ENCODE measurements around the gene PXN.
"Not testable (repeated sequence)": the region's sequence is repeated elsewhere in the genome, so short reads cannot be mapped to it uniquely, and the experiment has no call there.

The PXN gene

DNA sequence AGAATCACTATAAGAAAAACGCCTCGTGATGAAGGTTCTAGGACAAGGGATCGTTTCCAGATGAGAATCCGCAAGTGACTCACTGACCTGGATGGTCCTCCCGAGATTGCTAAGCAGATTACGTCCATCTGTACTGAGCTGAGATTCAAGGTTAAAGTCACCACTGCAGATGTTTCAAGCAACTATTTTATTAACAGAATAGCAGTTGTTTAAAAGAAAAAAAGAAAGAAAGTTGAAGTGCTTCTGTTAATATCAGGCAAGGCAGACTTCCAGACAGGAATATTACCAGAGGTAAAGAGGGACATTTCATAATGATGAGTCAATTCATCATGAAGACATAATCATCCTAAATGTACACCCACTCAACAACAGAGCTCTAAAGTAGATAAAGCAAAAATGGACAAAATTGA lies 17.9 kb downstream of the PXN start:
- H3K27ac ChIP-seq, result peak overlapping the region in 16 of 21 experiments; percentile 12 to 87 (median 76)
- no peak overlapping the region for H3K4me3 ChIP-seq

DNA sequence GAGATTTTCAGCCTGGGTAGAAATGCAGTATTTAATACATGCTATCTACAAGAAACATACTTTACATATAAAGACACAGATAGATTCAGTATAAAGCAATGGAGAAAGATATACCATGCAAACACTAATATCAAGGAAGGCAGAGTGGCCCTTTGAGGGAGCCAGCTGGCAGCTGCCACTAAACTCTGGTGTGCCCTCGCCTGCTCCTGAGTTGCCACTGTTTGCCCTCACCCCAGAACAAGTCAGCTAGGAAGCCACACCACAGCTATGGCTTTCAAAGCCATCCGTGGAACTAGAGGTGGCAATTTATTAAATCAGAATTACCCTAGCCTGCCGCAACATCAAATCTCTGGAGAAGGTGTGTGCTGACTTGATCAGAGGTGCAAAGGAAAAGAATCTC lies 18.3 kb downstream of the PXN start:
- Histone ChIP-seq H3K4me3 (no peak overlapping the region), H3K27ac (peak overlapping the region in 13 of 21 experiments; percentile 9 to 82 (median 50))

DNA sequence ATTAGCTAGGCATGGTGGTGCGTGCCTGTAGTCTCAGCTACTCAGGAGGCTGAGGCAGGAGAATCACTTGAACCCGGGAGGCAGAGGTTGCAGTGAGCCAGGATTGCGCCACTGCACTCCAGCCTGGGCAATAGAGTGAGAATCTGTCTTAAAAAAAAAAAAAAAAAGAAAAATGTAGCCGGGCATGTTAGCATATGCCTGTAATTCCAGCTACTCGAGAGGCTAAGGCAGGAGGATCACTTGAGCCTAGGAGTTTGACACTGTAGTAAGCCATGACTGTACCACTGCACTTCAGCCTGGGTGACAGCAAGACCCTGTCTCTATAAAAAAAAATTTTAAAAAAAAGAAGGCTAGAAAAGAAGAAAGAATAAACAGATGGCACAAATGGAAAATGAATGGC lies 18.8 kb downstream of the PXN start:
- H3K4me3 ChIP-seq, result not testable (repeated sequence)
- H3K27ac ChIP-seq, result peak overlapping the region in 8 of 21 experiments; percentile 23 to 82 (median 68)

DNA sequence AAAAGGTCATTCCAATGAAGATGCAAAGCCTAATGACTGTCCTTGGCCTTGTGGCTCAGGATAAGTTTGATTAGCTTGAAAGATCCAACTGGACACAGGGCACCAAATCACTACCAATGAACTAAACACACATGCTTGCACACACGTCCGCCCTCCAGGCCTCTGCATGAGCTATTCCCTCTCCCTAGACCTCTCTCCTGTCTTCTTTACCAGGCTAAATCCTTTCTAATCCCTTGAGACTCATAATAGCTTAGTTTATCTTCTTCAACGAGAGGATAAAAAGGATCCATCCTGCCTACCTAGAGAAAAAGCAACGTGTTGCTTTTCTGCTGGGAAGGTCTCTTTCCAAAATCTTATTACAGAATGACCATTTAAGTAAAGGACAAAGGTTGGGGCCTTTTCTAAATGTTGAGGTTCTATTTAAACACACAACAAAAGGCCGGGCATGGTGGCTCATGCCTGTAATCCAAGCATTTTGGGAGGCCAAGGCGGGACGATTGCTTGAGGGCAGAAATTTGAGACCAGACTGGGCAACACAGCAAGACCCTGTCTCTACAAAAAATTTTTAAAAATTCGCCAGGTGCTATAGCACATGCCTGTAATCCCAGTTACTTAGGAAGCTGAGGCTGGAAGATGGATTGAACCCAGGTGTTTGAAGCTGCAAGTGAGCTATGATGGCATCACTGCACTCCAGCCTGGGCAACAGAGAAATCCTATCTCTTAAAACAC lies 22.4 kb downstream of the PXN start:
- Histone ChIP-seq H3K27ac (peak overlapping the region in 3 of 21 experiments; percentile 9 to 40 (median 20)), H3K4me3 (no peak overlapping the region)

DNA sequence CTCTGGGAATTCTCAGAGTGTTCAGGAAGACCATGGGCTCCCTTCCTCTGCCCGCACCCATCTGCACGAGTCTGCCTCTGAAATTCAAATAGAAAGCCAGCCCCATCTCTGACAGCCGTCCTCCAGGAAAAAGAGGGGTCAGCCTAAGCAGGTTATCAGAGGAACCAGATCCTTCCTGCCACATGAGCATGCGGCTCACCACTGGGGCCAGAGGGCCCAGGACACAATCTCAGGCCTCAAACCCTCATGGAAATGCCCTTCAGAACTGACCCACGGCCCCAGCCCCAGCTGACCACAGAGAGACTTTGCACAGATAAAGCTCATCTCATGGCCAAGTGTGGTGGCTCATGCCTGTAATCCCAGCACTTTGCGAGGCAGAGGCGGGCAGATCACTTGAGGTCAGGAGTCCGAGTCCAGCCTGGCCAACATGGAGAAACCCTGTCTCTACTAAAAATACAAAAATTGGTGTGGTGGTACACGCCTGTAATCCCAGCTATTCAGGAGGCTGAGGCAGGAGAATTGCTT lies 23.2 kb downstream of the PXN start:
- Histone ChIP-seq H3K4me3 (no peak overlapping the region), H3K27ac (peak overlapping the region in 9 of 21 experiments; percentile 2 to 59 (median 13))

DNA sequence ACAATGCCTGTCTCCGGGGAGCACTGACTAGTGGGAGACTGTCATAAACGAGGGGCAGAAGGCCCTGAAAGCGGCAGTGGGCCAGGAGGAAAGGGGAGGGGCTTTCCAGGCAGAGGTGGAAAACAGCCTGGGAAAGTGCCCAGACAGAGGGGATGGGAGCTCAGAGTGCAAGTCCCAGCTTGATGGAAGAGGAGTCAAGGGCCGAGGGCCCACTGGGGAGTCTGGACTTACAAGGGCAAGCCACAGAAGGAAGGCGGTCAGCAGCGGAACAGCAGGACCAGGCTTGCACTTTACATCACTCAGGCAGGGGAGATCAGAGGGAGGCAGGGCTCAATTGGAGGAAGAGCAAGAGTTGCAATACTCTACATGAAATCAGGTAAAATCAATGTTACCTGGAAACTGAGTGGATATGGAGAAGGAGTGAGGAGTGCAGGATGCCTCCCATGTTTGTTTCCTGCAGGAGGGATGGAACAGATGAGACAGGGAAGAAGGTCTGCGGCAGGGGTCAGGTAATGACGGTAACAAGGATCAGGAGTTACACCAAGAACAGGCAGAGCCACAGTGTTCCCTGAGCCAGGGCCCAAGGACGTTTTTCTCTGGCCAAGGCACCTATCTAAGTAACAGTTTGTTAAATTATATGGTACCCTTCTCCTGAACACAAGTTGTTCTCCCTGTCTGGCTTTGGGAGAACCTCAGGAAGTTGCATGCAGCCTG lies 23.8 kb downstream of the PXN start:
- Histone ChIP-seq H3K27ac (peak overlapping the region in 10 of 21 experiments; percentile 2 to 65 (median 40)), H3K4me3 (no peak overlapping the region)

DNA sequence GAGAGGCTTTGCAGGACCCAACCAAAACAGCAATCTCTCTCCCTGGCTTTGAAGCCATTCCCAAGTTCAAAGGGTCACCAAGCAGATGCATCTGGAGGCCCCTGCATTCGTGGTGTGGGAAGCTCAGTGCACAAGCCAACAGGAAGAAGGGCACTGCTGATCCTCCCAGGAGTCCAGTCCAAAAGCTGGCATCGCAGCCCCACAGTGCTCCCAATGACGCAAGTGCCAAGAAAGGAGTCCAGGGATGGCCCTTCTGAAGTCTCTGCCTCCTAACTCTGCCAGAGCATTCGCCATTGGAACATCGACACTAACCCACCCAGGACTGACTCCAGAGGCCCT lies 25.1 kb downstream of the PXN start:
- H3K4me3 ChIP-seq, result no peak overlapping the region
- H3K27ac ChIP-seq, result peak overlapping the region in 9 of 21 experiments; percentile 2 to 65 (median 47)

DNA sequence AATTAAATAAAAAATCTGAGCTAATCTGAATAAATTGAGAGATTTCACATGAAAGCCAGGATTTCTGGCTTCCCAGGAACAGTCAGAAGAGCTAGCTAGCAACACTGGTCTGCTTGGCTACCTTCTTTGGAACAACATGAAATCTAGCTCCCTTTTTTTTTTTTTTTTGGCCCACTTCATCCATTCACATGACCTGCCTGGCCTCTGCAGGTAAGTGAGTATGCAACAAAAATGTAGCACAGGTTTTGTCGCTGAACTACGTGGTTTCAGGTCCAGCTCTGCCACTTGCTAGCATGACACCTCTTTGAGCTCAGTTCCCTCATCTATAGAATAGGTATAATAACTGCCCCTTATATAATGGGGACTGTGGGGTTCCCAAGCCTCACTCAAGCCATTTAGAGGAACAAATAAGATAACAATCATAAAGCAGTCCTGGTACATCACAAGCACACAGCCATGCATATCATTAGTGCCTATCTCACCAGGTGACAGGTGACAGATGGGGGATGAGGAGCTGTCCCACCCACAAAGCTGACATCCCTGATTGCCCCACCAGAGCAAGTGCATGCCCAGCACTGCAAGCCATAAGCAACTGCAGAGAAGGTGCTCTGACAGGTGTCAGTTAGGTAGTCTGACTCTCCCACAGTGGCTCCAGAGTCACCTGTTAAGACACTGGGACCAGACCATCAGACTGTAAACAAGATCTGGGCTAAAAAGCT lies 25.6 kb downstream of the PXN start:
- no peak overlapping the region for H3K4me3 ChIP-seq
- peak overlapping the region in 2 of 21 experiments; percentile 47 to 73 for H3K27ac ChIP-seq

DNA sequence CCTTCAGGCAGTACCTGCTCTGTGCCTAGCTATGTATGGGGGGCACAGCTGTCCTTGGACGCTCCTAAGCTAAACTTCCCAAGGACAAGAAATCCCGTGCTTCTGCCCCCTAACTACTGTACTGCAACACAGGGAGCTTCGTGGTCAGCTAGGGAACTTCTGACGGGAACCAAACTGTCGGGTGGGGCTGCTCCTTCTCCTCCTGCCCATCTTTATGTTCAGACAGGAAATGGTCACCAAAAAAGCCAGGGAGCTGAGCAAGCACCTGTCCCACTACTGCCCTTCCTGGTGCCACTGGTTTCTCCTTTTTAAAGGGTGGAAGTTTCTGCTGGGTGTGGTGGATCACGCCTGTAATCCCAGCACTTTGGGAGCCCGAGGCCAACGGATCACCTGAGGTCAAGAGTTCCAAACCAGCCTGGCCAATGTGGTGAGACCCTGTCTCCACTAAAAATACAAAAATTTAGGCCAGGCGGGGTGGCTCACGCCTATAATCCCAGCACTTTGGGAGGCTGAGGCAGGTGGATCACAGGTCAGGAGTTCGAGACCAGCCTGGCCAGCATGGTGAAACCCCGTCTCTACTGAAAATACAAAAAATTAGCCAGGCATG lies 26.6 kb downstream of the PXN start:
- Histone ChIP-seq H3K4me3 (no peak overlapping the region), H3K27ac (peak overlapping the region in 20 of 21 experiments; percentile 42 to 90 (median 76))

DNA sequence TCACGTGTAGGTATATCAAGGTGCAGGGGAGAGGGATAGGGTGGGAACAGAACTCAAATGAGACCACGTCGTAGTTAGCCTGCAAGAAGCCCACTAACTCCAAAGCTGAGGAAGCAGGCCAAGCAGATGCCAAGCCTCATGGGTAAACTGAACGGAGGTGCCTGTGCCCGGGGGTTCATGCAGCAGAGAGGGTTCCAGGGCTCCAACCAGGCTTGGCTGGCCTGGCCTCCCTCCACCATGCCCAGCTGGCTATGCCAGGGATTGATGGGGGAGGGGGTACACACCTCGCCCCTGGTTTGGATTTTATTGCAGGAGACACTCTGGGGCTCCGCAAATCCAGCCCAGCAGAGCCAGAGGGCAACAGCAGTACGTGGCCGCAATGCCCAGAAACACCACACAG lies 27.3 kb downstream of the PXN start:
- H3K4me3 ChIP-seq, result no peak overlapping the region

DNA sequence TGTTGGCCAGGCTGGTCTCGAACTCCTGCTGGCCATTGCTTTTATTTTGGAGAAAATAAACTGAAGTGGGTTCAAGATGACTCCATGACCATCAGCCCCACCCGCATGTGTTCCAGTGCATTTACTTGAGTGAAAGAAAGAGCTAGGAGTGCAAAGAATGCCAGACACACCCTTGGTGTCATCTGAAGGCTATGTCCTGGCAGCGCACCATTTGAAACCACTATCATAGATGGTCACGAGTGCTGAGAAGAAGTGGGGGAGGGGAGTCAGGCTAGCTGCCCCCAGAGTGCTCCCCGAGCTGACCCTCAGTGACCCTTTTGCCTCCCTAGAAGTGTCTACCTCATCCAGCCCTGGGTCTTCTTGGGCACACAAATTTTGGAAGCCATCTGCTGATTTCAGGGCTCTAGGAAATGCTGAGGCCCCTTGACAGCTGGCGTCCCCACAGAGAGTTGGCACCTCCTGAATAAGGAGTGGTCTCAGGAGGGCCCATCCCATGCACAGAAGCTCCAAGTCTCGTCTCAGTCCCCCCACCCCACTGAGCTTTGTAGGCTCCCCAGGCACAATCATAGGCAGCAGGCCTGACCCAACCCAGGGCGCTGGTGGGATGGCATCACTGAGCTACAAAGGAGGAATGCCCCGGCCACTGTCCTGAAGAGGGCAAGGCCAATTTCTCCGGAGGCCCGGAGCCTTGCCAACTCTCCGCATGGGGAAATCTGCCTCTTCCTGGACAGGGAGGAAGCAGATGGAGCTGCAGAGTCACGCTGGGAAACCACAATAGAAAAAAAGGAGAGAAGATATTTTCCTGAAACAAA lies 28.0 kb downstream of the PXN start:
- Histone ChIP-seq H3K27ac (peak overlapping the region in 20 of 21 experiments; percentile 42 to 90 (median 78)), H3K4me3 (no peak overlapping the region)

More for the DNA sequence above, 27.3 kb downstream of the PXN start:
- peak overlapping the region; percentile 42 to 90 (median 76) for H3K27ac ChIP-seq

DNA sequence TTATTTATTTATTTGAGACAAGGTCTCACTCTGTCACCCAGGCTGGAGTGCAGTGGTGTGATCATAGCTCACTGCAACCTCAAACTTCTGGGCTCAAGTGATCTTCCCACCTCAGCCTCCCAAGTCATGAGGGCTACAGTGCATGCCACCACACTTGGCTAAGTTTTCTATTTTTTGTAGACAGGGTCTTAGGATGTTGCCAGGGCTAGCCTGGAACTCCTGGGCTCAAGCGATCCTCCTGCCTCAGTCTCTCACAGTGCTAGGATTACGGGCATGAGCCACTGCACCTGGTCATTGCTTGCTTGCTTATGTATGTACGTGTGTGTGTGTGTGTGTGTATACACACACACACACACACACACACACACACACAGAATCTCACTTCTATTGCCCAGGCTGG lies 28.7 kb downstream of the PXN start:
- peak overlapping the region in 18 of 21 experiments; percentile 53 to 90 (median 79) for H3K27ac ChIP-seq
- not testable (repeated sequence) for H3K4me3 ChIP-seq

DNA sequence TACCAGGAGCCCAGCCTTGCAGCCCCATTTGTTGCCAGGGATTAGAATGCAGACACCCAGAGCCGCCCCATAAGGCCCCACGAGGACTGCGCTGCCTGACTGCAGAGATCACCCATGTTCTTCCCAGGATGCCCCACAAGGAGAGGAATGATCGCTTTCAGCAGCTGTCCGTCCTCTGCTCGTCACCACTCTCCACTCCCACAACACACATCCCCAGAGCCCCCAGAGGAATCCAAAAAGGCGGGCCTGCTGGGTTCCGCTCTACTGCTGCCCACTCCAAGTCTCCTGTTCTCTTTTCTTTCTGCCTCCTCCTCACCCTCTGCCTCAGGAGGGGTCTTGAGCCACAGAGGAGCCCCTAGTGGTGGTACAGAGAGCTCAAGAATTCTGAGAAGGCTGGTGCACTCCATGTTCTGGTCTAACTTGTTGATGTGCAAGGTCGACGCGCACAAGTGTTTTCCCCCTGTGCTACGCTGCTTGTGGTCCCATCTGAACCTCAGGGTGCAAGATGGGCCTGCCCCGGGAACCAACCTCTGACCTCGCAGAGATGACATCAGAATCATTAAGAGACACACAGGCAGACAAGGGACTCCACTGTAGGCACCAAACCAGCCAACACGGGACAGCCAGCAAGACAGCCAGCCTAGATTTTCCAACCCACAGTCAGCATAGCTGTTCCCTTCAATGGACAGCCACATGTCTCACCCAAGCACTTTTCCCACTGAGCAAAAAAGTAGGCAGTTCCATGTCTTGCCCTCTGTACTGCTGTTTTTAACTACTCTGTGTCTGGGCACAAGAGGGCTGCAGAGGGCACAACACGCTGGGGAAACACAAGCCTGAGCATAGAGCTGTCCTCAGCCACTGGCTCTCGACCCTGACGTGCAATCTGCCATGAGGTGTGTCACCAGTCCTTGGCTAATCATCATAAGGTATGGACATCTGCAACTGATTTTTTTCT lies 29.9 kb downstream of the PXN start:
- Histone ChIP-seq H3K27ac (peak overlapping the region in 20 of 21 experiments; percentile 25 to 96 (median 82)), H3K4me3 (no peak overlapping the region)

DNA sequence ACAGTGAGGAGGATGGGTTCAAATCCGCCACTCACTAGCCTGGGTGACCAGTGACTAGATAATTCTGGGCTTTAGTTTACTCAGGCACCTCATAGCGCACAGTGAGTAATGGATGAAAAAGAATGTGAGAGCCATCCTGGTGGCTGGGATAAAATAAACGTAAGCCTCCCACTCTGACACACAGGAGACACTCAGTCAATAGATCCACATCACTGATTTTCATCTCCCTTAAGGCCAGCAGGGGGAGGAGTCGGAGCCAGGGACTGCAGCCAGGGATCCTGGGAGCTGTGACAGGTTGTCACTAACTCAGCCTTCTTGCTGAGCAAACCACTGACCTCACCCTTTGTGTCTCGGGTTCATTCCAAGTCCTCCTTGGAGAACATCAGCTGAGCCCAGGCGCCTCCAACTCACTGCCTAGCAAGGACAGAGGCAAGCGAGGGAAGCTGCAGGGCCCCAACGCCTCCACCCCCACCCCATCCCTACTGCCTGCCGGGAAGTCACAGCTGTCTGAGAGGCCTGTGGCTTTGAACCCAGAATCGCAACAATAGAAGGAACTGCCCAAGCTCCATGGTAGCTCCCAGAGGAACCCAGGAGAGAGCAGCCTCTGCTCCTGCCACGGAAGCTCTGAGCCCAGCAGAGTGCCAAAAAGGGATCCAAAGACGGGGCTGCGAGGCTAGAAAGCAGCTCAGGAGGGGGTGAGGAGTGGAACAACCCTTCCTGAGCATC lies 30.7 kb downstream of the PXN start:
- H3K27ac ChIP-seq, result peak overlapping the region in 19 of 21 experiments; percentile 61 to 96 (median 83)
- no peak overlapping the region for H3K4me3 ChIP-seq

DNA sequence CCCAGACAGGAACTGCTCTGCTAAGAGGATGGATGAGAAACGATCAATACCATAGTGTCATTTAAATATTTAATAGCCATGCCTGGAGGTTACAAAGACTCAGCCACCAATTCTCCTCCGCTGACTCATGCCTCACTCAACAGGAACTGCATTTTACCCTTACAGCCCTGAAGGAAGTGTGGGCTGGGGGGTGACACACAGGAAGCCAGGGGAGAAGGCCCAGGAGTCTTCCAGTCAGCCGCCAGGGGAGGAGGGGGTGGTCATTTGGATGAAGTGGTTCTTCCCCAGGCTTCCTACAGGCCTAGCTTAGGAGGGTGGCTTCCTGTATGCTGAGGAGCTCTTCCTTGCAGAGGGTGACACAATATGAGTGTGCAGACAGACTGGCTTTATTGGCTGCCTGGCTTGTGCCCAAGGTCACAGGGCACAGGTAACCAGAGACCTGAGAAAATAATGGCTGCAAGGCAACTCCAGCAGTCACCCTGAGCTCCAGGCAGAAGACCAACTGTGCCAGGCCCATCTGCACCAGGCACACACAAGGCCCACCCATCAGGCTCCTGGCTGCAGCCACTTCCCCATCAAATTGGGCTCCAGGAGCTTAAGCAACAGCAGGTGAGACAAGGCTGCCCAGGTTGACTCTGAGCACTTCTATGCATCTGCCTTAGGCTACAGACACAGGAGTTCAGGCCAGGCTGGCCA lies 34.1 kb downstream of the PXN start:
- H3K27ac ChIP-seq, result peak overlapping the region in 20 of 21 experiments; percentile 63 to 96 (median 82)
- no peak overlapping the region for H3K4me3 ChIP-seq

DNA sequence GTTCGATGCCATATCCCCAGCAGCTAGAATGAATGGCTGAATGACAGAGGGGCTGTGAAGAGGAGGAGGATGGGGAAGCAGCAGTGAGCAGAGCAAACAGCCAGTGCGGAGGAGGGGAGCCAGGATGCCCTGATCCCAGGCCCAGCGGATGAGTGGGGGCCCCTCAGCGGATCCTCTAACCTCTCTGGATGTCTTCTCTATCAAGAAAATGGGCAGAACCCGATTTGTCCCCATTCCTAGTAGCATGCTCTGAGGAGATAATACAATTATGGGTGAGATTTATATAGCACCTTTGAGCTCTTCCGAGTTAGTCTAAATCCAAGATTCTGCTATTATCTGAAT lies 34.6 kb downstream of the PXN start:
- no peak overlapping the region for H3K4me3 ChIP-seq
- peak overlapping the region; percentile 28 to 96 (median 82) for H3K27ac ChIP-seq

Data from skin epidermis (tissue), 12 donors.